GM21576 (cell line): ENCODE measurements around the gene RAB44.
"Not testable (repeated sequence)": the region's sequence is repeated elsewhere in the genome, so short reads cannot be mapped to it uniquely, and the experiment has no call there.

Experiments used
- ATAC-seq: cut with Tn5 transposase; IDR thresholded peaks from one replicate; pipeline ENCODE4 v1.9.1; 2021; ENCODE audit warnings: mild to moderate bottlenecking, moderate library complexity; ENCODE audit not compliant: unreplicated experiment

RAB44 gene

GRCh38 chr6:36697481-36697903 is at the start of gene RAB44:
Gene RAB44, plus strand, starts transcription at chr6:36697826. Its CDS starts 6,410 bp downstream, at chr6:36704236.
- ATAC-seq = no peak

- ATAC-seq = no peak
Observed at GRCh38 chr6:36649086-36649485, 48.5 kb upstream of the RAB44 start.

GRCh38 chr6:36649701-36650484 is 47.7 kb upstream of the RAB44 start:
- ATAC-seq = no peak

- ATAC-seq = no peak
Observed at GRCh38 chr6:36650848-36651478, 46.7 kb upstream of the RAB44 start.

- ATAC-seq = no peak
Observed at GRCh38 chr6:36651659-36652379, 45.8 kb upstream of the RAB44 start.

- not testable (repeated sequence) for ATAC-seq
Observed at GRCh38 chr6:36654469-36654868, 43.2 kb upstream of the RAB44 start.

DNA sequence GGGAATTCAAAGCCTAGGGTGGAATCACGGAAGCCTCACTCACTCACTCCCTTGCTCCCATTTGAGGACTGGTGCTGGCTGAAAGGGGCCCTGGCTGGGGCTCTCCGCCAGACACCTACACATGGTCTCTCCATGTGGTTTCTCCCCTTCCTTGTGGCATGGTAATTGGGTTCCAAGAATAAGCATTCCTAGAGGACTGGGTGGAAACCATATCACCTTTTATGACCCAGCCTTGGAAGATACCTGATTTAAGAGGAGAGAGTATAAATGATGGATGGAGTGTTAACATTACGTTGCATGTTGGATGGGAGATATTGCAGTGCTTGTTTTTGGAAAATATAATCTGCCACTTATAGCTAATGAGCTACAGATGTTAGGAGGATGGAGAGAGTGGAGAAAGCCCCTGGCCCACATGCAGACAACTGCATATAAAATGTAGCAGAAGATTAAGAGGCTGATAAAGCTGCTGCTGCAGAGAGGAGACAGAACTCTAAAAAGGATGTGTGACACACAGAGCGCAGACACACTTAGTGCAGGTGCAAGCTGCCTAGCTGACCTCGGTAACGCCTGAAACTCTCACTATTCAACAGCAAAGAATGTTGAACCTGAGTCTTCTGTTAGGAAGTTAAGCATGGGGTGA is 42.4 kb upstream of the RAB44 start:
- no peak for ATAC-seq

DNA sequence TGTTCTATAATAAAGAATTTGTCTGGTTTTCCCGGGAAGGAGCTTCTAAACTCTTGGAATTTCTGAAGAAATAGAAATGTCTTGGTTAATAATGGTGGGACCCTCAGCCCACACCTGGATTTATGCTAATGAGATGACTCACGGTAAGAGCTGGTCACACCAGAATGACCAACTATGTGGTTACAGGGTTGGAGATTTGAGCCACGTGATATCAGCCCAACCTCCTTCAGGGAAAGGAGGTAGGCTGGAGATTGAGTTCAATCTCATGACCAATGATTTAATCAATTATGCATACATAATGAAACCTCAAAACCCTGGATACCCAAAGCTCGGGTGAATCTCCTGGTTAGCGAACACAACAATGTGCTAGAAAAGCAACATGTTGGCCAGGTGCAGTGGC is 41.2 kb upstream of the RAB44 start:
- no peak for ATAC-seq

- no peak for ATAC-seq
Observed at GRCh38 chr6:36657271-36657670, 40.4 kb upstream of the RAB44 start.

GRCh38 chr6:36657942-36658544 is 39.6 kb upstream of the RAB44 start:
- ATAC-seq = no peak

- ATAC-seq = no peak
Observed at GRCh38 chr6:36659271-36659670, 38.4 kb upstream of the RAB44 start.

DNA sequence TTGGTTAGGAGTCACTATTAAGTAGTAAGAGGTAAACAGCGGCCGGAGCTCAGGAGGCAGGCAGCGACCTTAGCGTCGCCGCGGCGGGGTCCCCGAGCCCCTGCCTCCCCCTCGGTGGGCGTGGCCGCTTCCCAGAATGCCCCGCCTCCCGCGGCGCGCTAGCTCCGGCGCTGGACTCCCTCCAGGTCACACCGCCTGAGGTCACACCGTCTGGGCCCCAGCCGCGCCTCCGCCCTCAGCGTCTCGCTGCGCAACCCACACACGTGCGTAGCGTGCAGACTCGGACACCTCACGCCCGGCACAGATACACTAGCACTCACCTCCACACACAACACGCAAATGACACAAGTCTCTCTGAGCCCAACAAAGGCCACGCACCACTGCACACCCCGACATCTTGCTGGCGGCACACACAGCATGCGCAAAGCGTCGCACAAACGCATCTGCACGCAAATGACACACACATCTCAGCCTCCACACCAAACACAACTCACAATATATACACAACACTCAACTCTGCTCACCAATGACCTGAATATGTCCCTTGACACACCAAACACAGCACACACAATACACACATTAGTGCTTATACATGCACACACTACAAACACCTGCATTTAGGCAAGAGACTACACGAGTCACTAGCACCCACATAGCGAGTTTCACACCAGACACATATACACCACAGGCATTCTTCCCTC is 36.7 kb upstream of the RAB44 start:
- no peak for ATAC-seq

DNA sequence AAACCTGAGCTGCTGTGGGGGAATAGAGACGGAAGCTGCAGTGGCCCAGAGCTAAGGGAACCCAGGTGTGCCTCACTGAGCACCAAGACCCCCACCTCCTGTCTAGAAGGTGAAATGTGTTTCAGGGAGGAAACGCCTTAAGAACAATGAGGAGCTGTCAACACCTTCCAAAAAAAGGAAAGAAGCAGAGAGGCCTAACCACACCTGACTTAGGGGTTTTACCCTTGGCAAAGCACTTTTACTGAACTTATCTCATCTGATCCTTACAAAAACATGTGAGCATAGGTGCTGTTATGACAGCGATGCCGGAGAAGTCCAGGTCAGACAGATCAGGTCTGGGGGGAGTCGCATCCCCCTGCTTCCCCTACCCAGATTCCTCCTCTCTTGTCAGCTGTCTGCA is 35.2 kb upstream of the RAB44 start:
- ATAC-seq = no peak

DNA sequence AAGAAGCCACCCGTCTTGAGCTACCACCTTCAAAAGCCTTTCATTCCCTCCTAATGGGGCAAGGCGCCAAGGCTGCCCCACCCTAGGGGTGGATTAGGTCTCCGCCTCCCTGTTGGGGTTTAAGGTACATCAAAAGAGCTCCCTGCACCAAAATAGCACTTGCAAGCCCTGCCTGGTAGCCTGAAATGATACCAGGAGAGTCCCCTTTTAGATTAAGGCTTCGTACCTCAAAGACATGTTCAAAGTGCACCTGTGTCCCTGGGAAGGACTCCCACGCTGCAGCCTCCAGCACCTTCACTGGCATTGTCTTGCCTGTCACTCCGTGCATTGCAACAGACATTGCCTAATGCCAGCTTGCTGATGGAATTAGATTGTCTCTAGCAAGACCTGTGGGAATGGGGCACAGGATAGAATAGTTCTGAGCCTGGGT is 34.8 kb upstream of the RAB44 start:
- ATAC-seq = no peak

GRCh38 chr6:36663504-36664446 is 33.9 kb upstream of the RAB44 start:
- ATAC-seq = no peak

DNA sequence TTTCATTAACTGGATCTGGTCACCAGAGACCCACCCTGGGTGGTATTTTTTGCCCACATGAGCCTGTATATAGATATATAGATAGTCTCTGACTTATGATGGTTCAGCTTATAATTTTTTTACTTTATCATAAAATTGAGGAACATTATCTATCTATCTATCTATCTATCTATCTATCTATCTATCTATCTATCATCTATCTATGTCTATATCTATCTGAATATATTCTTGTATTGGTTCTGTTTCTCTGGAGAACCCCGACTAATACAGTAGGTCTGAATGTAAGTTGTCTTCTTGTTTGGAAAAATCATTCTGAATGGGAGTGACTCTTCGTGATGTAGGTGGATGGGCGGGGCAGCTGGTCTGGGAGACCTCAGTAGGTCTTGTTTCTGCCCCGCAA is 32.4 kb upstream of the RAB44 start:
- no peak for ATAC-seq

DNA sequence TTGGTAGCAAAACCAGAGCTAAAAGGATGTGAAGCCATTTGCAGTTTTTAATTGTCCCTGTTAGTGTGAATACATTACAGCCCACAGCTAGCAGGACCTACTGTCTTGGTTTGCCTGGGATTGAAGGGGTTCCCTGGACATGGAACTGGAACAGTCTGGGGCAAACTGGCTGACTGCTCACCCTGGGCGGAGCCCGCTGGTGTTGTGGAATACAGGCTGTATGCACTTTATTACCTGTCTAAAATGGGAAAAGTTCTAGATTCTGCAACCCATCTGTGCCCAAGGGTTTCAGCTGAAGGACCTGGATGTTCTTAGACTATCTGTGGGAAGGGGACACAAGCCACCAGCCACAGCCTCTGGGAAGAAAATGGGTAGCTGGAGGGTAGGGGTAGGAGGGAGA is 31.3 kb upstream of the RAB44 start:
- no peak for ATAC-seq

GRCh38 chr6:36666826-36667591 is 30.6 kb upstream of the RAB44 start:
- ATAC-seq = peak; percentile 81
